ENCODE measurements around the gene DNAJB11.
"Not testable (repeated sequence)": the region's sequence is repeated elsewhere in the genome, so short reads cannot be mapped to it uniquely, and the experiment has no call there.

Gene DNAJB11

GRCh38 chr3:186552408-186553031 lies 18.0 kb upstream of the DNAJB11 start:
- DNase-seq: no peak

- no peak for DNase-seq
These were observed 5.9 kb upstream of the DNAJB11 start for GRCh38 chr3:186564586-186564985.

- no peak for DNase-seq
These were observed 3.8 kb upstream of the DNAJB11 start for GRCh38 chr3:186566772-186567071.

GRCh38 chr3:186567072-186567921 lies 3.2 kb upstream of the DNAJB11 start, which contains the start of gene TBCCD1:
Gene TBCCD1, minus strand, starts transcription at chr3:186567339. Its CDS starts 3,010 bp downstream, at chr3:186564329.
- peak; percentile 91 for DNase-seq

GRCh38 chr3:186569361-186569760 lies 1.2 kb upstream of the DNAJB11 start:
- DNase-seq: peak; percentile 39

- no peak for DNase-seq
These were observed 783 bp upstream of the DNAJB11 start for GRCh38 chr3:186569779-186570095.

GRCh38 chr3:186570941-186571643 lies 572 bp downstream of the DNAJB11 start:
- peak; percentile 33 for DNase-seq

GRCh38 chr3:186571644-186572013 lies 1.1 kb downstream of the DNAJB11 start:
- no peak for DNase-seq

GRCh38 chr3:186577521-186577920 lies 7.0 kb downstream of the DNAJB11 start:
- no peak for DNase-seq

GRCh38 chr3:186580785-186581184 lies 10.3 kb downstream of the DNAJB11 start:
- no peak for DNase-seq

- DNase-seq: no peak
These were observed 12.0 kb downstream of the DNAJB11 start for GRCh38 chr3:186582541-186582940.

GRCh38 chr3:186583831-186584230 lies 13.3 kb downstream of the DNAJB11 start:
- peak; percentile 43 for DNase-seq

GRCh38 chr3:186586245-186586644 lies 15.7 kb downstream of the DNAJB11 start:
- DNase-seq: not testable (repeated sequence)

GRCh38 chr3:186587183-186587582 lies 16.7 kb downstream of the DNAJB11 start:
- no peak for DNase-seq

- DNase-seq: peak; percentile 63
These were observed 18.1 kb downstream of the DNAJB11 start for GRCh38 chr3:186588632-186589031.

GRCh38 chr3:186589121-186589520 lies 18.6 kb downstream of the DNAJB11 start:
- peak; percentile 59 for DNase-seq

GRCh38 chr3:186589856-186590579 lies 19.5 kb downstream of the DNAJB11 start:
- DNase-seq: peak; percentile 39

GRCh38 chr3:186590580-186591295 lies 20.2 kb downstream of the DNAJB11 start:
- DNase-seq: no peak

GRCh38 chr3:186592682-186593081 lies 22.2 kb downstream of the DNAJB11 start:
- no peak for DNase-seq

GRCh38 chr3:186593862-186594261 lies 23.3 kb downstream of the DNAJB11 start:
- no peak for DNase-seq

- peak; percentile 40 for DNase-seq
These were observed 24.1 kb downstream of the DNAJB11 start for GRCh38 chr3:186594591-186595113.

GRCh38 chr3:186596568-186597287 lies 26.2 kb downstream of the DNAJB11 start:
- peak; percentile 30 for DNase-seq

Data from DMS53 (cell line).